ENCODE results near the gene CARD11.

CARD11 gene

GRCh38 chr7:3010161-3010560, 33.5 kb downstream of the CARD11 start:
- TF ChIP-seq POLR2AphosphoS5 (IDR thresholded peaks at IDR 0.05; ENCODE audit: low read depth) (no peak), CTCF (IDR thresholded peaks at IDR 0.05; ENCODE audit: insufficient read depth, low read length) (no peak)
- no peak overlapping the region for H3K4me3 ChIP-seq (replicated peaks; ENCODE audit: insufficient read depth, low read length)
- no peaks in the 10 kb centered on the region for H3K27me3 ChIP-seq (ENCODE audit: insufficient read depth, poor library complexity, severe bottlenecking)
- DNase-seq (ENCODE audit: low read depth in 1 of 2, low spot score in 1 of 2): no peak
- H3K27ac ChIP-seq (replicated peaks): no peak overlapping the region

GRCh38 chr7:3009086-3009485, 34.6 kb downstream of the CARD11 start:
- Histone ChIP-seq H3K27ac (replicated peaks) (no peak overlapping the region), H3K27me3 (ENCODE audit: insufficient read depth, poor library complexity, severe bottlenecking) (no peaks in the 10 kb centered on the region), H3K4me3 (replicated peaks; ENCODE audit: insufficient read depth, low read length) (no peak overlapping the region)
- DNase-seq (ENCODE audit: low read depth in 1 of 2, low spot score in 1 of 2): no peak
- TF ChIP-seq REST (IDR thresholded peaks at IDR 0.05; ENCODE audit: insufficient replicate concordance, low read depth) (no peak), POLR2AphosphoS5 (IDR thresholded peaks at IDR 0.05; ENCODE audit: low read depth) (no peak), SPI1 (IDR thresholded peaks at IDR 0.05; ENCODE audit: borderline replicate concordance, low read depth) (no peak), CTCF (IDR thresholded peaks at IDR 0.05; ENCODE audit: insufficient read depth, low read length) (no peak), GABPA (IDR thresholded peaks at IDR 0.05; ENCODE audit: low read depth) (no peak)

GRCh38 chr7:3008386-3008785, 35.3 kb downstream of the CARD11 start:
- TF ChIP-seq CTCF (IDR thresholded peaks at IDR 0.05; ENCODE audit: insufficient read depth, low read length) (no peak), POLR2AphosphoS5 (IDR thresholded peaks at IDR 0.05; ENCODE audit: low read depth) (no peak), REST (IDR thresholded peaks at IDR 0.05; ENCODE audit: insufficient replicate concordance, low read depth) (no peak), SPI1 (IDR thresholded peaks at IDR 0.05; ENCODE audit: borderline replicate concordance, low read depth) (no peak), GABPA (IDR thresholded peaks at IDR 0.05; ENCODE audit: low read depth) (no peak)
- no peaks in the 10 kb centered on the region for H3K27me3 ChIP-seq (ENCODE audit: insufficient read depth, poor library complexity, severe bottlenecking)
- H3K27ac ChIP-seq (replicated peaks): no peak overlapping the region
- DNase-seq (ENCODE audit: low read depth in 1 of 2, low spot score in 1 of 2): no peak
- H3K4me3 ChIP-seq (replicated peaks; ENCODE audit: insufficient read depth, low read length): no peak overlapping the region

- no peak for DNase-seq (ENCODE audit: low read depth in 1 of 2, low spot score in 1 of 2)
- TF ChIP-seq SPI1 (IDR thresholded peaks at IDR 0.05; ENCODE audit: borderline replicate concordance, low read depth) (no peak), GABPA (IDR thresholded peaks at IDR 0.05; ENCODE audit: low read depth) (no peak), CTCF (IDR thresholded peaks at IDR 0.05; ENCODE audit: insufficient read depth, low read length) (no peak), REST (IDR thresholded peaks at IDR 0.05; ENCODE audit: insufficient replicate concordance, low read depth) (no peak), POLR2AphosphoS5 (IDR thresholded peaks at IDR 0.05; ENCODE audit: low read depth) (no peak)
- Histone ChIP-seq H3K27ac (replicated peaks) (no peak overlapping the region), H3K27me3 (ENCODE audit: insufficient read depth, poor library complexity, severe bottlenecking) (no peaks in the 10 kb centered on the region), H3K4me3 (replicated peaks; ENCODE audit: insufficient read depth, low read length) (no peak overlapping the region)
Observed at GRCh38 chr7:3007696-3008095, 36.0 kb downstream of the CARD11 start.

All from HL-60 (cell line).